NCI-H82 treated with DMSO at 0.1 percent for 48 hours (cell line): ENCODE results near the gene NUMBL.

ENCODE experiments used
- DNase-seq: peaks from one replicate; lab custom pipeline; 2025; ENCODE audit not compliant: unreplicated experiment; lab: John Stamatoyannopoulos, UW

Gene NUMBL

GRCh38 chr19:40691421-40692211 lies 1.2 kb upstream of the NUMBL start:
- peak; percentile 97 for DNase-seq

GRCh38 chr19:40690693-40691420 lies 406 bp upstream of the NUMBL start:
- peak; percentile 94 for DNase-seq

GRCh38 chr19:40689339-40690049 lies 957 bp downstream of the NUMBL start:
- DNase-seq: no peak

- no peak for DNase-seq
Observed at GRCh38 chr19:40688987-40689338, 1.5 kb downstream of the NUMBL start.

GRCh38 chr19:40688309-40688708 lies 2.1 kb downstream of the NUMBL start:
- DNase-seq: no peak

GRCh38 chr19:40687525-40688016 lies 2.9 kb downstream of the NUMBL start:
- DNase-seq: no peak

- no peak for DNase-seq
Observed at GRCh38 chr19:40686882-40687524, 3.4 kb downstream of the NUMBL start.

GRCh38 chr19:40685563-40685962 lies 4.9 kb downstream of the NUMBL start:
- DNase-seq: no peak

GRCh38 chr19:40685016-40685526 lies 5.4 kb downstream of the NUMBL start:
- DNase-seq: no peak

GRCh38 chr19:40684280-40684679 lies 6.2 kb downstream of the NUMBL start:
- DNase-seq: no peak

GRCh38 chr19:40683437-40683836 lies 7.0 kb downstream of the NUMBL start:
- no peak for DNase-seq

GRCh38 chr19:40682431-40682964 lies 8.0 kb downstream of the NUMBL start:
- DNase-seq: no peak

- no peak for DNase-seq
Observed at GRCh38 chr19:40681039-40681438, 9.4 kb downstream of the NUMBL start.

- no peak for DNase-seq
Observed at GRCh38 chr19:40677156-40677555, 13.3 kb downstream of the NUMBL start.

- DNase-seq: no peak
Observed at GRCh38 chr19:40674291-40674690, 16.2 kb downstream of the NUMBL start.

GRCh38 chr19:40673397-40673796 lies 17.1 kb downstream of the NUMBL start:
- DNase-seq: no peak

GRCh38 chr19:40672573-40673299 lies 17.7 kb downstream of the NUMBL start:
- DNase-seq: no peak

GRCh38 chr19:40672038-40672437 lies 18.4 kb downstream of the NUMBL start:
- no peak for DNase-seq

GRCh38 chr19:40671404-40671803 lies 19.0 kb downstream of the NUMBL start:
- no peak for DNase-seq

GRCh38 chr19:40668991-40669614 lies 21.3 kb downstream of the NUMBL start:
- no peak for DNase-seq
